Activated gamma-delta T cell treated with Interleukin-2 at 50 U/mL for 16 hours (primary cell): ENCODE measurements around the gene SLC10A7.

Experiments
- DNase-seq: peaks from one replicate; pipeline ENCODE4 v3.0.0-alpha.2; 2020

Gene SLC10A7

GRCh38 chr4:146299607-146300006 lies 222.1 kb downstream of the SLC10A7 start:
- DNase-seq: no peak

GRCh38 chr4:146294776-146295175 lies 227.0 kb downstream of the SLC10A7 start:
- no peak for DNase-seq

- no peak for DNase-seq
These were observed 229.2 kb downstream of the SLC10A7 start for GRCh38 chr4:146292508-146292907.

- DNase-seq: no peak
These were observed 230.4 kb downstream of the SLC10A7 start for GRCh38 chr4:146291313-146291712.

DNA sequence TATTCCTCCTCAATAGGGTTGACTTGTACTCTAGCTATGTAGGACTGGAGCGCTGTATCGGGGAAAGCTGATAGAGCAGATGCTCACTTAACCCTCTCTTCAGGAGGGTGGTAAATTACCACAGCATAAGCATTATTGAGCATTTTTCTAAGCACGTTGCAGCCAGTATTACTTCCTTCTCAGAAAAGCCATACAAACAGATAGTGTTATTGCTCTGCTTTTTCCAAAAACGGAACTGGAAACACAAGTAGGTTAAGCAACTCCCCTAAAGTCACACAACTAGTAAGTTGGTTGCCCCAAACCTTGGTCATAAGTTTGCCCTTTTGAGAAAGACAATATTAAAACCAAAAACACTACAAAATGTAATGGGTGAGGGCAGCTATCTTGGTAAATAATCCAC lies 233.5 kb downstream of the SLC10A7 start:
- no peak for DNase-seq

GRCh38 chr4:146285037-146285436 lies 236.7 kb downstream of the SLC10A7 start:
- DNase-seq: no peak

DNA sequence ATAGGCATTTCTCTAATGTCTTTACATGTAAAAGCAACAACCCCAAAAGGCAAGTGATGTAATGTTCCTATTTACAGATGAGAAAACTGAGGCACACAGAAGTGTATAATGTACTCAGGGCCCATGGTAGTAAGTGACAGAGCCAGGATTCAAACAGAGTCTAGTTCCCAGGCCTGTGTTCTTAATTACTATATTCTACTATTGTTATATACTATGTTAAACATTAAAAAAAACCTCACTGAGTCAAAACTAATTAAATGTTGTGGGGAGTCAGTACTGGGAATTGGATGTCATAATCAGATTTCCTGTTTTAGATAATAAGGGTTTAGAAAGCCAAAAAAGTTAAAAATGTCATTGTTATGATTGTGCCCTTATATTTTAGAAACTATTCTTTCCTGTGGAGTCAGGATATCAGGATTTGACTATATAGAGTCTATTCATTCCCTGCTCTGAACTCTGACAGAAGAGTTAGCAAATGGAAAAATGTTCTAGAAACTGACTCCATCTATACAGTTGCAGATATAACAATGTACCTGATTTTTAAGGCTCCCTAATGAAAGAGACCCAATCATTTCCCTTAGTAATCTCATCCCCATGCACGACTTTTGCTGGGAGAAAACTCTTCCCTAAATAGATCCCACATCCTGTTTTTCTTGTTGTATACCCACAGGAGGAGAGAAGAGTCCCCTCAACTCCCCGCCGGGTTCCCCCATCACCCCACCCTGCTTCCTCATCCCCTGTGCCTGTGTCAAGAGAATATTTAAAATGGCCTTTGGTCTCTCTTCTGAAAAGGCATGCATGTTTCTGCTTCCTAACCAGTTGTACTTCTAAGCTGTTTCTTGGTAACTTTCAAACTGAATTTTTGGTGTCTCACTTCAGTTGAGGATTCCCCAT lies 237.7 kb downstream of the SLC10A7 start:
- DNase-seq: no peak

DNA sequence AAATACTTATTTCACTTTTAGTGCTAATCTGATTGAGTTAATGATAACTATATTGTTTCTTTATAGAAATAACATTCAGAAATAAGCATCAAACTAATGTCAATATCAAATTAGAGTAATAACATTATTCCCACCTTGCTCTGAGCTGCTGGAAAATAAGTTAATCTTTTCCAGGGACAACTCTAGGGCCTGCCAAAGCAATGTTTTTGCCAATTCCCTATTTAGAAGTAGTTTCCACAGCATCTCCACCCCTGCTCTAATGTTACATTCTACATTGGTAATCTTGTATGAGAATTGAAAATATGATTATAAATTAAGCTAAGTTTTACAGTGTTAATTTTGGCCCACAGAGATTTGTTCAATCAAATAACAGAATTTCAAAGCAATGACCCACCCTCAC lies 239.1 kb downstream of the SLC10A7 start:
- no peak for DNase-seq

GRCh38 chr4:146278986-146279385 lies 242.8 kb downstream of the SLC10A7 start:
- no peak for DNase-seq

GRCh38 chr4:146275370-146275769 lies 246.4 kb downstream of the SLC10A7 start:
- DNase-seq: no peak

DNA sequence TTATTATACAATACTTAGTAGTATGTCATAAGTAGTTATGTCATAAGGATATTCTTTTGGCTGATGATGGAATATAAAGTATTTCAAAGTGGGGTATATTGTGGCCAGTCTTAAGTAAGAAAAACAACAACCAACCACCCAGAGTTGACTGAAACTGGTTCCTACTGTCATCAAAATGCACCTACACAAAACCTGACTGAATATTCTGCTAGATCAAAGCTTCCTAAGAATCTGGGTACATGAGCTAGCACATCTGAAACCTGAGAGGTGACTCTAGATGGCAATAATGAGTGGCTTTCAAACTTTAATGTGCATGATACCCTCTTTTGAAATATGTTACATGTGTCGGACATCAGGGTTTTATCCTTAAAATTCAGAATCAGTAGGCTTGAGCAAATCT lies 247.0 kb downstream of the SLC10A7 start:
- DNase-seq: no peak

GRCh38 chr4:146273204-146273901 lies 248.4 kb downstream of the SLC10A7 start:
- no peak for DNase-seq

DNA sequence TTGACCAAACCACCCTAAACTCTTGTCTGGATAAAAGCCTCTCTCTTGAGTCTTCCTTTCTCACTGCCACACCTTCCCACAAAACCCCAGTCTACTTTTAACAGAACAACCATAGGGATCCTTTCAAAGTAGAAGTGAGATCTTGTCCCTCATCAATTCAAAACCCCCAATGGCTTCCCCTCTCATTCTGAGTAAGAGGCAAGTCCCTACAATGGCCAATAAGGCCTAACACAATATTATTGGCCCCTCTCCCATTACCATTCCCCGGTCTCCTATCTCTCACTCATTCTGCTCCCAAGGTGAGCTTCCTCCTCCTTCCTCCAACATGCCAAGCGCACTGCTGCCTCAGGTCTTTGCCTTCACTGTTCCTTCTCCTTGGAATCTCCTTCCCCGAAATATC lies 250.3 kb downstream of the SLC10A7 start:
- DNase-seq: no peak

DNA sequence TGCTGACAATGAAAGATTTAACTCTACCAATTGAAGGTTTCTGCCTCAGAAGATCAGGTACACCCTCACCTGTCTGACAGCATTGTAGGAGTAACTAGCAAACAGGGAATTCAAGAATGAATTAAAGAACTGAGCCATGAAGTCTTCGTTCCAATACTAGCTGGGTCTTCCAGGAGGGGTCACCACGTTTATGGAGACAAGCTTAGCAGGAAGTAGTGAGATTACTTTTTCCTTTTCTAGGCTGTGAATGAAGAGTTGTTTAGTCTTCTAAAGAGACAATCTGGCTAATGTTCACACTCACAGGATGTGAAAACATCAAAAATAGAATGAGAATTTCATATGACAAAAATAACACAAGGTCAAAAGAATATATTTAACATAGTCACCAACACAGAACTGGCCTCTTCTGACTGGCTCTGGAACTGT lies 252.5 kb downstream of the SLC10A7 start:
- no peak for DNase-seq

GRCh38 chr4:146267826-146268225 lies 253.9 kb downstream of the SLC10A7 start:
- DNase-seq: no peak

DNA sequence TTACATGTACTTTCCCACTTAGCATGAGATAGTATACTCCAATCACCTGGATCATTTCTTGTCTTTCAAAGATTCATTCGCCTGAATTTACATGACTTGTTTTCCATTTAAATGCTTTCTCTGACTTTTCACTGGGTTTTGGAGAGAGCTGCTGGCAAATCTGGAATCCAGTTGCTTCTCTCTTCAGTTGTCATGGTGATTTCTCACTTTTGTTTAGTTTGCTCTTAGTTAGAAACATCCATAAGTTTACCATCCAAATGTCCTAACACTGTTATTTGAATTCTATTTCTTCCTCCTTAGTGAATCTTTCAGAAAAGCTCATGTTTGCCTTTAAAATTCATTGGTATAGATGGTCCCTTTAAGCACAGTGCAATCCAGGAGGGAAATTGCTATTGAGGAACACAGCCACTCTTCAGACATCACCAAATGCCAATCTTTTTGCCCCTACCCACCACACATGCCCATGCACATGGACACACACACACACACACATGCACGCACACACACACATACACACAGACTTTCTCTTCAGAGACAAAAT lies 255.7 kb downstream of the SLC10A7 start:
- no peak for DNase-seq

GRCh38 chr4:146263793-146264192 lies 257.9 kb downstream of the SLC10A7 start:
- DNase-seq: no peak

GRCh38 chr4:146261041-146261440 lies 260.7 kb downstream of the SLC10A7 start:
- no peak for DNase-seq

DNA sequence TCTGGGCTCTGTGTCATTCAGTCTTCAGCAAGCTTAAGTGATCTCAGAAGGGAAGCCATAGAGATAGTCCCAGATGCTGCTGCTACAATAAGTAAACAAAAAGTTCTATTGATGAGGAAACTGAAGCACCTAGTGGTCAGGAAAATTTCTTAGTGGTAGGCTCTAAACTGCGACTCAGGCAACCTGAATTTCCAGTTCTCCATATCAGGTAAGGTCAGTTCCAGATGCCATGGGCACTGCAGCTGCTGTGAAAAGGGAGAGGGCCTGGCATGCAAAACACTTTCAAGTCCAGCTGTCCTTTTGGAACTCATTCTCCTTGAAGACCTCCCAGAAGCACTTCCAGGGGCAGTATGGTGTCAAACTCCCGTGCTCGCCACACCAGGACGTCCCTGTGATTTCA lies 261.2 kb downstream of the SLC10A7 start:
- DNase-seq: no peak

DNA sequence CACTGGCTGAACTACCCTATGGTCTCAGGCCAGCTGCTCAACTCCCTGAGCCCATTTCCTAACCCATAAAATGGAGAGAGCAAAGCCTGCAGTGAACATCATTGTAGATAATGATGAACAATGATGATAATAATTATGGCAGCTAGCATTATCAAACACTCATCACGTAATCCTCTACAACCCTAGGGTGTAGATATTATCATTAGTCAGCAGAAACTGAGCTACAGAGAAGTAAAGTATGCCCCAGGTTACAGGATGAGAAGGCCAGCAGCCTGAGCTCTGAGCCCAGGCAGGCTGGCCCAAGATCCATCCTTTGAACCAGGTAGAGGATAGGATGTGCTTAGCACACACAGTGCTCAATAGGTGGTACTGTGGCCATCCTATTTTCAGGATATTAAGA lies 264.2 kb downstream of the SLC10A7 start:
- DNase-seq: no peak

- DNase-seq: no peak
These were observed 265.4 kb downstream of the SLC10A7 start for GRCh38 chr4:146256328-146256727.

GRCh38 chr4:146255874-146256273 lies 265.9 kb downstream of the SLC10A7 start:
- DNase-seq: no peak

DNA sequence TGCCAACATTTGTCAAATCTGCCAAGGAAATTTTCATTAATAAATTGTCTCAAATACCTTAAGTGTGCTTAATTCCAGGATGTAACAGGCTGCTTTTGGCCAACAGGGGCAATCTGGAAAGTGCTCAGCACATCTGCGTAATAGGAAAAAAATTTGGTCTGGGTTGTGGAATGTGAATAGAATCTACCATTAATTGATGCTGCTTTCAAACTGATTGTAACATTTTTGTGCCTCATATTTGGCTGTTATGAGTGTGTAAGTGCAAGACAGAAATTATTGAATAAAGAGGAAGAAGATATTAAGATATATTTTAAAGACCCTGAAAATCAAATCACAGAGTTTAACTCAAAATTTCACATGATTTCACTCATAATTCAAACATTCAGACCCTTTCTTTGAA lies 266.3 kb downstream of the SLC10A7 start:
- DNase-seq: no peak
